HG03378 (cell line): ENCODE results near the gene DOK6.
"Not testable (repeated sequence)": the region's sequence is repeated elsewhere in the genome, so short reads cannot be mapped to it uniquely, and the experiment has no call there.

Experiments
- ATAC-seq: cut with Tn5 transposase; IDR thresholded peaks from one replicate; pipeline ENCODE4 v1.9.1; 2021; ENCODE audit warnings: mild to moderate bottlenecking, moderate library complexity; ENCODE audit not compliant: unreplicated experiment

Gene DOK6

GRCh38 chr18:69400253-69400975, at the start of gene DOK6:
DOK6 (plus strand) TSS chr18:69400888.
- ATAC-seq = no peak

- ATAC-seq = no peak
These were observed 47.7 kb upstream of the DOK6 start for GRCh38 chr18:69353023-69353422.

GRCh38 chr18:69357590-69357989, 43.1 kb upstream of the DOK6 start:
- no peak for ATAC-seq

- ATAC-seq = no peak
These were observed 42.3 kb upstream of the DOK6 start for GRCh38 chr18:69358212-69358895.

- ATAC-seq = not testable (repeated sequence)
These were observed 40.9 kb upstream of the DOK6 start for GRCh38 chr18:69359768-69360167.

GRCh38 chr18:69364930-69365329, 35.8 kb upstream of the DOK6 start:
- ATAC-seq = no peak

- ATAC-seq = no peak
These were observed 35.0 kb upstream of the DOK6 start for GRCh38 chr18:69365658-69366057.

- no peak for ATAC-seq
These were observed 33.6 kb upstream of the DOK6 start for GRCh38 chr18:69367104-69367503.

- no peak for ATAC-seq
These were observed 29.0 kb upstream of the DOK6 start for GRCh38 chr18:69371729-69372128.

GRCh38 chr18:69380324-69380723, 20.4 kb upstream of the DOK6 start:
- ATAC-seq = no peak

- ATAC-seq = no peak
These were observed 17.5 kb upstream of the DOK6 start for GRCh38 chr18:69383186-69383585.

- no peak for ATAC-seq
These were observed 13.5 kb upstream of the DOK6 start for GRCh38 chr18:69387186-69387585.

GRCh38 chr18:69388222-69388621, 12.5 kb upstream of the DOK6 start:
- no peak for ATAC-seq

- ATAC-seq = no peak
These were observed 3.6 kb upstream of the DOK6 start for GRCh38 chr18:69397096-69397495.

- no peak for ATAC-seq
These were observed 1.4 kb upstream of the DOK6 start for GRCh38 chr18:69399253-69399652.

GRCh38 chr18:69400976-69401225, 213 bp downstream of the DOK6 start:
- no peak for ATAC-seq

GRCh38 chr18:69401226-69401971, 711 bp downstream of the DOK6 start:
- ATAC-seq = no peak

- ATAC-seq = no peak
These were observed 1.4 kb downstream of the DOK6 start for GRCh38 chr18:69401972-69402532.

GRCh38 chr18:69402533-69402989, 1.9 kb downstream of the DOK6 start:
- no peak for ATAC-seq

- ATAC-seq = no peak
These were observed 7.8 kb downstream of the DOK6 start for GRCh38 chr18:69408522-69408921.

GRCh38 chr18:69411199-69411598, 10.5 kb downstream of the DOK6 start:
- ATAC-seq = no peak

GRCh38 chr18:69414184-69414583, 13.5 kb downstream of the DOK6 start:
- ATAC-seq = no peak
